ENCODE data around the gene NR3C1. TPM values are rescaled to one million over a fixed set of nuclear protein-coding genes. Genes with fewer than 3 reads are reported as not detected.

The NR3C1 gene
- polyA plus RNA-seq, 3 donors = 8.9 to 31.6 (median 24.4) TPM

DNA sequence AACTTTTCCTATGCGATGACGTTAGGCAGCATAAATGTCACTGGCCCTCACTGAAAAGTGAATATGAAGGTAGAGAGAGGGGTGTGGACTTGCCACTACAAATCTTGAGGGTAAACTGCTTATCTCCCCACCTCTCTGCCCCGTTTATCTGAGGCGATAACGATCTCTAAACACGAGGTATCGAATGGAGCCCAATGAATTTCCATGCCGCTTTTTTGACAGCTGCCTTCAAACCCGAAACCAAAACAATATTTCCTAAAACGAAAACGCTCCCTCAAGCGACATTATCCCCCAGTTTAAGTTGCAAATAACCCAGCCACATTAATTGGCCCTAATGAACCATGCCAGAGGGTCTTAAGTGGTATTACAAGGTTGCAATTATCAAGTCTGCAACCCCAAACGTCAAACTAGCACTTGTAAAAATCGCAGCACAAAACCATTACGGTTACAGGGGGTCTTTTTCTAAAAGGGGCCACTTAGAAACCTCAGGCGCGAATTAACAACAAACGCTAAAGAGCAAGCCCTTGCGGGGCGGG lies 1.4 kb downstream of the NR3C1 start:
- WGBS, 3 donors = 1 to 3% (median 2%) methylated on average over 20 of the region's 20 CpGs
- no peak overlapping the region for H3K27ac ChIP-seq (ENCODE audit: low read depth, low read length)

DNA sequence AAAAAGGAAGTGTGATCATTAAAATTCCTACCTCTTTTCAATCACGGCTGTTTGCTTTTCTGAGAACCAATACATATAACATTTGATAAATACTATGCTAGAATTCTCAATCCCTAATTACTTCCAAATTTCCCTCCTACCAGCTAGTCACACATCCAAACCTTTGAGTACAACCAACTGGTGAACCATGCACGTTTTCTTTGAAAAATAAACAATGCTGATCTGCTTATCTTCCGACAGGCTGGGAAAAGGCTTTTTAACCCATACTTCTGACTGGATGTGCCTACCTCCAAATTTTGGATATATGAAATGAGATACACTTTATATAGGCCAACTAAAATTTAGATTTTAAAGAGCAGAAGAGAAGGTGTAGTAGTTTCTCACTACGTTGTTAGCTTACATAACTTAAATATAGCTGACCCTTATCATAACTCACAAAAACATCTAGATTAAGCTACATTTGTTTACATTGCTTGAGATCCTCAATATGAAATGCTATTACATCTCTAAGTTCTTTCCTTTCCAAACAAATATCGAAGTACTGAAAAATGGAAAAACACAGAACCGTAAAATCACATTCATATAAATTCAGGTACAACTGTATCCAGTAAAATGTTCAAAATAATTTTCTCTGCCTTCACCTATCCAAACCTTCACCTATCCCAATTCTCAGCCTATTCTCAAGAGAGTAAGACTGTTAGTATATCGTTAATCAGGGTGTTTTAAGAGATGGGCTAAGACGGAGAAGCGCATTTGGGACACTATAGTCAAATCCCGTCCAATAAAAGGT lies 2.1 kb downstream of the NR3C1 start:
- no peak overlapping the region for H3K27ac ChIP-seq (ENCODE audit: low read depth, low read length)

DNA sequence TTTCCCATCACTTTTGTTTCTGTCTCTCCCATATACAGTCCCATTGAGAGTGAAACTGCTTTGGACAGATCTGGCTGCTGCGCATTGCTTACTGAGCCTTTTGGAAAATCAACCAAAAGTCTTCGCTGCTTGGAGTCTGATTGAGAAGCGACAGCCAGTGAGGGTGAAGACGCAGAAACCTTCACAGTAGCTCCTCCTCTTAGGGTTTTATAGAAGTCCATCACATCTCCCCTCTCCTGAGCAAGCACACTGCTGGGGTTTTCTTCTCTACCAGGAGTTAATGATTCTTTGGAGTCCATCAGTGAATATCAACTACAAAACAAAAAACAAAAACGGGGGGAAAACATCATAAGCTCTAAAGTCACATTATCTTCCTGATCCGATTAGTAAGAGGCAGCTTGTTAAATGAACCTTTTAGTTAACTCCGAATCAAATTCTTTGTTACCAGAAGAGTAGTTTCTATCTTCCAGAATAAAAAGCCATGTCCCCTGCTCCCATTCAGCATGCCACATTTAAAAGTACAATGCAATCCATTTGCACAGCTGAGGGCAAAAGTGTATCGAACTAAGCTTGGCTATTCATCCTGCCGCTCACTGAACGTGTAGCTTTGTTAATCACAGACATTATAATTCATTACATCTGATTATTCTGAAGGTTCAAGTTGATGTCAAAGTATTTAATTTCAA lies 2.8 kb downstream of the NR3C1 start:
- WGBS, 3 donors = 40 to 58% (median 55%) methylated on average over 10 of the region's 10 CpGs
- no peak overlapping the region for H3K27ac ChIP-seq (ENCODE audit: low read depth, low read length)

More for the DNA sequence above, 2.1 kb downstream of the NR3C1 start:
- WGBS, 3 donors = 22 to 35% (median 26%) methylated on average over 10 of the region's 10 CpGs

DNA sequence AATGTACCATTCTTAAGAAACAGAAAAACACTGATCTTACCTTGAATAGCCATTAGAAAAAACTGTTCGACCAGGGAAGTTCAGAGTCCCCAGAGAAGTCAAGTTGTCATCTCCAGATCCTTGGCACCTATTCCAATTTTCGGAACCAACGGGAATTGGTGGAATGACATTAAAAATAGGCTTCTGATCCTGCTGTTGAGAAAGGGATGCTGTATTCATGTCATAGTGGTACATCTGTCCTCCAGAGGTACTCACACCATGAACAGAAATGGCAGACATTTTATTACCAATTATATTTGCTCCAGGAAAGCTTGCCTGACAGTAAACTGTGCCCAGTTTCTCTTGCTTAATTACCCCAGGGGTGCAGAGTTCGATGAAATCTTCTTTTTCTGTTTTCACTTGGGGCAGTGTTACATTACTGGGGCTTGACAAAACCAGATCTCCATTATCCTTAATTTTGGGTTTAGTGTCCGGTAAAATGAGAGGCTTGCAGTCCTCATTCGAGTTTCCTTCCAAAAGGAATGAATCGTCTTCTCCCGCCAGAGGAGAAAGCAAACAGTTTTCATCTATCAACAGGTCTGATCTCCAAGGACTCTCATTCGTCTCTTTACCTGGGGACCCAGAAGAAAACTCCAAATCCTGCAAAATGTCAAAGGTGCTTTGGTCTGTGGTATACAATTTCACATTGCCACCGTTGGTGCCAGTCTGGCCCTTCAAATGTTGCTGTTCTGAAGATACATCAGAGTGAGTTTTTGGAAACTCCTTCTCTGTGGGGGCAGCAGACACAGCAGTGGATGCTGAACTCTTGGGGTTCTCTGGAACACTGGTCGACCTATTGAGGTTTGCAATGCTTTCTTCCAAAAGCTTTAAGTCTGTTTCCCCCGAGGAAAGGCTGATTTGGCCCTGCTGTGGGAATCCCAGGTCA lies 3.6 kb downstream of the NR3C1 start:
- no peak overlapping the region for H3K27ac ChIP-seq (ENCODE audit: low read depth, low read length)
- 37 to 56% (median 49%) methylated on average over 12 of the region's 12 CpGs for WGBS, 3 donors

DNA sequence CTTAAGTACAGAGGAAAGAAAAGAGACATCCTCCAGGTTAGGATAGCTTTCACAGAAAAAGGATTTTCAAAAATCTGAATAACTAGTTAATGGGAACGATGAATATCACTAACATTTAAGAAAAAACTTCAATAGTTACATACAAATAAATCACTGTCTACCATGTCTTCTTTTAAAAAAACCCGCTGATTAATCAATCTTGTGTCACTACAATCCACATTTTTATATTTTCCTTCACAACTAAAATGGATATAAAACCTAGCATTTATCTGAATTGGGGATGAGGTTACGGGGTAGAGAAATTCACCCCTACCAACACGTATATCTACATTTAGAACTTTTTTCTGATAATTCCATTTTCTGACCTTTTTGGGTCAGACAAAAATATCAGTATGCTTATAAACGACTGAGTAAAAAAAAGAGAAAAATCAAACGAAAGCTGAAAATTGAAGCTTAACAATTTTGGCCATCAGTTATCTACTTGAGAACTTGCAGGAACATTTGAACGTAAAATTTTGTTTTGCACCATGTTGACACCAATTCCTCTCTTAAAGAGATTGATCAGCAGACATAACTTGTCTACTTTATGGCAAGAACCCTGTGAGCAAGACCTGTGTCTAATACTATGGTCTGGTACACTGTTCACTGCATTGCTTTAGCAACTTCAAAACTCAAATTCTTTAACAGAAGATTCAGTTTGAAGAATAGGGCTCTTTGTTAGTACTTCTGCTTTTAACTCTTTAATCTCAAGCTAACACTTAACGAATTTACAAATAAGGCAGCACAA lies 4.8 kb downstream of the NR3C1 start:
- H3K27ac ChIP-seq (ENCODE audit: low read depth, low read length) = no peak overlapping the region
- 35 to 51% (median 37%) methylated on average over 8 of the region's 8 CpGs for WGBS, 3 donors

DNA sequence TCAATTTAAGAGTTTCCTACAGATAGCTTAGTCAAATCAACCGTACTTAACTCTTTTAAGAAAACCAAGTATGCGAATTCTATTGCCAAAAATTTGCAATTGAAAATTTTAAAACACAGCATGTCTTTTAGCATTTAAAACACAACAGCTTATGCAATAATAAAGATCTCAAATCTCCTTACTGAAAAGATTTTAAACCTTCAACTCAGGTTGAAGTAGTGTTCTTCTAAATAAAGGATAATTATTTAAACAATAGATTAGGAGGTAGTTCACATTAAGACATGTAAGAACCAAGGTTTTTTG lies 5.5 kb downstream of the NR3C1 start:
- 49 to 62% (median 61%) methylated on average over 2 of the region's 2 CpGs for WGBS, 3 donors
- H3K27ac ChIP-seq (ENCODE audit: low read depth, low read length) = no peak overlapping the region

DNA sequence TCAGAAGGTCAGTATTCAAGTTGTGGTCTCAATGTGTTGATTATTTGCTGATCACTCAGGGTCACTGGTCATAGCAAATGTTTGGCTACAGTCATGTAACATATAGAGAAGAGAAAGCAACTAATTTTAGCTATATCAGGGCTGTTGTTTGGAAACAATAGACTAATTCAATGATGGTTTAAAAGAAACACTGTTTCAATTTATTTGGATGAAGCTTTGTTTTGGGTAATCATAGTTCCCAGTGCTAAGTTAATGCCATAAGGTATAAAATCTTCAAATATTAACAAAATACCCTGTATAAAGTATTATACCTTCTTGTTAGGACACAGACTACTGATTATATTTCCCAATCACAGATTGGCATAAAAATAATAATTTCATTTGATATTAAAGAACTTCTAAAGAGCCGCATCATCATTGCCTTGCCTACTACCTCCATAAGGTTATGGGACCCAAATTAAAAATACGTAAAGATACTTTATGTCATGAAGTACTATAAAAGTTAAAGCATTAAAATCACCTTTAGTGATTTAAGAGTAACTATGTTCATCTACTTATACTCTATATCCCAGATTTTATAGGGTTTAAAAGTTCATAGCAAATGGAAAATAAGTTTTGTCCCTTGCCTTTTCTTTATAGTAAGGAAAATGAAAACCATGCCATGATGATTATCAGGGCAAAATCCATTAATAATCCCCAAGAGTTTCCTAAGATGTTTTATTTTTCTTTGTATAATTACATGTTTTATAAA lies 6.0 kb downstream of the NR3C1 start:
- 70 to 83% (median 79%) methylated on average over 2 of the region's 2 CpGs for WGBS, 3 donors
- H3K27ac ChIP-seq (ENCODE audit: low read depth, low read length) = no peak overlapping the region

DNA sequence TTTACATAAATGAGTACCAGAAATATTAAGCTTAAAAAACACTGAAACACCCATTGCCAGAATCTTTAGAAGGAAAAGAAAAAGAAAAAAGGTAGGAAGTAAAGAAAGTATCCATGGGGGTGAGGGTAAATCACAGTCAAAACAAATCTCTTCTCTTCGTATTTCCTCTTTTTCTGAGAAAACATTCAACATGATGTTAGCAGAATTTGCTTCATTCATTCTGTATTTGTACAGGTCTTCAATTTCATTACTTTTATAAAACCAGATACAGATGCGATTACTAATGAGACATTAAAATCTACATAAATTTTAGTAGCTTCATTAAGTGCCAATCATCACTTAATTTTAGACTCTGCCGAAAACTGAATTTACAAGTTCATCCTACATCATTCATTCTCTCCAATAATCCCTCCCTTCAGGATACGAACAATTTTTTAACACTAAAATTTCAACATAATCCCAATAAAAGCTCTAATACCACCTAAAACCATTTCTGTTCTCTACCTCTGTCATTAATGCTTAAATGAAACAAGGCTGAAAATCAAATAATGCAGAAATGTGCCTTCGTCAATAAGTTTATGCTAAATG lies 7.0 kb downstream of the NR3C1 start:
- WGBS, 3 donors = 47 to 73% (median 52%) methylated on average over 5 of the region's 5 CpGs

DNA sequence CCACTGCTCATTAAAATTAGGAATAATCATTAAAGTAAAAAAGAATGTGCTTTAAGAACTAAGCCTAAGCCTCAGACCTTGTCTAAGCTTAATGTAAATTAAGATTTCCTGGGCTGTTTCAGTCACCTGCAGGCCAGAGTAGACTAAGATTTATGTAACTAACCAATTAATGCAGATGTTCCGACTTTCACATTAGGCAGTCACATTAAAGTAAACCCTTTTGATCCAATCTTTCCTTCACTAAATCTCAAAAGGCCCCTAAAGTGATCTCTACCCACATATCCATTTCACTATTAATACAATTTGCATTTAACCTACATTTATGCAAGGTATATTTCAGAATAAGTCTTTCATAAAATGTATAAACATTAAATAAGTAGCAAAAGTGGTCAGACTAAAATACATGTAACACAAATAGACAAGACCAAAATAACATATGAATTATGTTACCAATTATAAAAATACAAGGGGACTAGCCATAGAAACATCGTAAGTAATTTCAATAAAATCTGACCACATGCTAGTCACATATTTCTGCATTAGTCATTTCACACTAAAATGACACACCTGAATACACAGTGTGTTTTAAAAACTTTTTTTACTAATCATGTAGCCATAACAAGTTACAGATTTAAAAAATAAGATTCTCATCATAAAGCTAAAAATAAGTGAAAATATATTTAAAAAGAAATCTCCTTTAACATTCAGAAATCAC lies 7.7 kb downstream of the NR3C1 start:
- H3K27ac ChIP-seq (ENCODE audit: low read depth, low read length) = no peak overlapping the region
- 41 to 58% (median 45%) methylated on average over 2 of the region's 2 CpGs for WGBS, 3 donors

More for the DNA sequence above, 7.0 kb downstream of the NR3C1 start:
- no peak overlapping the region for H3K27ac ChIP-seq (ENCODE audit: low read depth, low read length)

DNA sequence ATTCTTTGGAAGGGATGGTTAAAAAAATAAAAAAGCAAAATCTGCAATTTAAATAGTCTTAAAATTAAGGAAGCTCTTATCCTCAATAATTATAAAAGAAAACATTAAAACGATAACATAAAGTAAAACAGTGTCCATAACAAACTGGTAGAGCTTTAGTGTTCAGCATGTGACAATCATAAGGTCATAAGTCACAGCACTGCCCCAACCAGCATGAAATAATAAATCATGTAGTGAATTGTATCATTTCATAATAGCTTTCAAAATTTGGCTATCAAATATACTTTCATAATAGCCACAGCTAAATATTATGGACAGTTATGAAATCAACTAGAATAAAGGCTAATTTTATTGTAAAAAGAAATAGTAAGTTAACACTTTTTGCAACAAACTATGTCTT lies 10.0 kb downstream of the NR3C1 start:
- no peak overlapping the region for H3K27ac ChIP-seq (ENCODE audit: low read depth, low read length)
- 49 to 66% (median 65%) methylated on average over 1 of the region's 1 CpG for WGBS, 3 donors

DNA sequence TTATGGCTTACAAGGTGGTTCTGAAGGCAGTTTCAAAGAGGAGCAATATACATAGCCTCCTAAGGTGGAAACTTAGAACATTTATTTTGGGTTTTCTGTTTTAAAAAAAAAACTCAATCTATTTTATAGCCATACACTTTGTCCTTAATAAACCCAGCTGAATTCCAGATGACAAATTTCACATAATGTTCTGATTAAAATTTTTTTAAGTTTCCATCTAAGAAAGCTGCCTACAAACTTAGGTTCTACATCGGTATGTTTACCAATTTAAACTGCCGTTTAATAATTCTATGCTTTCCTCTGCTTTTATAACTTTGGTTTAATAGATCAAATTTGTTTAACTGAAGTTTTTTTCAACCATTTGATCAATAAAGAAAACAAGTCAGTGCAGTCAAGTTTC lies 12.5 kb downstream of the NR3C1 start:
- no peak overlapping the region for H3K27ac ChIP-seq (ENCODE audit: low read depth, low read length)
- WGBS, 3 donors = 36 to 73% (median 60%) methylated on average over 2 of the region's 2 CpGs

DNA sequence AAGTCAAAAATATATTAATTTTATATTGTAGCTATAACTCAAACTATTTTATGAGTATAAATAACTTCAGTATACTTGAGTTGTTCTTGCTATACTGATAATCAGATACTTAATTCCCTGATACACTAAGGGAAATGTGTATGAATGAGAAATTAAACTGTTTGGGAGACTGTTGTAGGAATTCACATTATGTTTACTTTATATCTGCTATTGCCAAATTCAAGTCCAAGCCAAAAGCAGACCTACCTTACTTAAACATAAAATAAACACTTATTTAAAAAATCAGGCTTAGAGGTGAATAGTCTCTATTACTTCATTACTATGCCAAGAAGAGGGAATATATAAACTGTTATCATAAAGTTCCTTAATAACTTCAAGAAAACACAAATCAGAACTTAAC lies 13.2 kb downstream of the NR3C1 start:
- H3K27ac ChIP-seq (ENCODE audit: low read depth, low read length) = no peak overlapping the region

DNA sequence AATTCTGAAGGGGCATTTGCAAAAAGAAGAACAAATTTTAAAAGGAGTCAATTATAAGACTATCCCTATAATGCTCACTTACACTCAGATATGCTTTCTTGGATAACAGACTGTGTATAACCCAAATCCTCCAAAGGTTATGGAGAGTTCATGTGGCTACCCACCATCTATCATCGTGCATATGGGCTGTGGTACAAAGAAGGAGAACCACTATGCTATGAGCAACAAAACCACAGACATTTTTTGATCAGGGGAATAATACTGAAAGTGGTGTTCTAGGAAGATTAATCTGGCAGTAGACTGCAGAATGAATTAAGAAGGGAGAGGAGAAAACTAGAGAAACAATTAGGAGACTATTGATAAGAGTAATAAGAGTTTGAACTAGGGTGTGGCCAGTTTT lies 16.8 kb downstream of the NR3C1 start:
- H3K27ac ChIP-seq (ENCODE audit: low read depth, low read length) = no peak overlapping the region
- WGBS, 3 donors = 68 to 77% (median 72%) methylated on average over 1 of the region's 1 CpG

DNA sequence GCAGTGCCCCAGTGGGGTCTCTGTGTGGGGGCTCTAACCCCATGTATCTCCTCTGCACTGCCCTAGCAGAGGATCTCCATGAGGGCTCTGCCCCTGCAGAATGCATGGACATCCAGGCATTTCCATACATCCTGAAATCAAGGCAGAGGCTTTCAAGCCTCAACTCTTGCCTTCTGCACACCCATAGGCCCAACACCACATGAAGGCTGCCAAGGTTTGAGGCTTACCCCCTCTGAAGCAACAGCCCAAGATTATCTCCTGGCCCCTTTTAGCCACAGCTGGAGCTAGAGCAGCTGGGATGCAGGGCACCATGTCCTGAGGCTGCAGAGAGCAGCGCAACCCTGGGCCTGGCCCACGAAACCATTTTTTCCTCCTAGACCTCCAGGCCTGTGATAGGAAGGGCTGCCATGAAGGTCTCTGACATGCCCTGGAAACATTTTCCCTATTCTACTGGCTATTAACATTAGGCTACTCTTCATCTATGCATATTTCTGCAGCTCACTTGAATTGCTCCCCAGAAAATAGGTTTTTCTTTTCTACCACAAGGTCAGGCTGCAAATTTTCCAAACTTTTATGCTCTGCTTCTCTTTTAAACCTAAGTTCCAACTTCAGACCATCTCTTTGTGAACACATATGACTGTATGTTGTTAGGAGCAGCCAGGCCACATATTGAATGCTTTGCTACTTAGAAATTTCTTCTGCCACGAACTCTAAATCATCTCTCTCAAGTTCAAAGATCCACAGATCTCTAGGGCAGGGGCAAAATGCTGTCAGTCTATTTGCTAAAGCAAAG lies 18.4 kb downstream of the NR3C1 start:
- 65 to 99% (median 81%) methylated on average over 3 of the region's 3 CpGs for WGBS, 3 donors

DNA sequence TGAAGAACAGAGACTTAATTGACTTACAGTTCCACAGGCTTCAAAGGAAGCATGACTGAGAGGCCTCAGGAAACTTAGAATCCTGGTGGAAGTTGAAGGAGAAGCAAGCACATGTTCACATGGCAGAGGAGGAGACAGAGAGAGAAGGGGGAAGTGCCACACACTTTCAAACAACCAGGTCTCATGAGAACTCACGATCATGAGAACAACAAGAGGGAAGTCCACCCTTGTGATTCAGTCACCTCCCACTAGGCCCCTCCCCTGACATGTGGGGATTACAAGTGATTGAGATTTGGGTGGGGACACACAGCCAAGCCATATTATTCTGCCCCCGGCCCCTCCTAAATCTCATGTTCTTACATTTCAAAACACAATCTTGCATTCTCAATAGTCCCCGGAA lies 19.5 kb downstream of the NR3C1 start:
- no peak overlapping the region for H3K27ac ChIP-seq (ENCODE audit: low read depth, low read length)
- WGBS, 3 donors = 79 to 91% (median 83%) methylated on average over 3 of the region's 3 CpGs

More for the DNA sequence above, 18.4 kb downstream of the NR3C1 start:
- H3K27ac ChIP-seq (ENCODE audit: low read depth, low read length) = no peak overlapping the region

DNA sequence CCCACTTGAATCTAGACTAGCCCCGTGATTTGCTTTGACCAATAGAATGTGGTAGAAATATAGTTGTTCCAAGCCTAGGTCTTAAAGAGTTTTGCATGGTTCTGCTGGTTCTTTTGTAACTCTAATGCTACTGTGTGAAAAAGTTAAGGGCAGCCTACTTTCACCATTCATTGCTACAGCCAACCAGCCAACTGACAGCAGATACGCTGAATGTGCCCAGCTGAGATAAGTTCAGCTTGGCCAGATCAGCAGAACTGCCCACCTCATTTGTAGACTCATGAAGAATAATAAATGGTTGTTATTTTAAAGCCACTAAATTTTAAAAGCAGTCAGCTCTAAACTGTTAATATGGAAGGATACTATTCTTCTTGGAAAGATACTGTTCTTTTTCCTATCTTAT lies 23.9 kb downstream of the NR3C1 start:
- 82 to 96% (median 93%) methylated on average over 2 of the region's 2 CpGs for WGBS, 3 donors

More for the DNA sequence above, 23.9 kb downstream of the NR3C1 start:
- no peak overlapping the region for H3K27ac ChIP-seq (ENCODE audit: low read depth, low read length)
